ENCODE results near the gene EPB42. TPM values are rescaled to one million over a fixed set of nuclear protein-coding genes. Genes with fewer than 3 reads are reported as not detected.

EPB42 gene
- total RNA-seq, 1 experiment from 2014 or later: 0.10 TPM

- TF ChIP-seq TCF7L2 (IDR thresholded peaks at IDR 0.05; ENCODE audit: low read depth, low read length) (no peak), SIN3A (IDR thresholded peaks at IDR 0.05; ENCODE audit: borderline replicate concordance, insufficient read depth, low read depth, low read length) (no peak), CTCF (IDR thresholded peaks at IDR 0.05) (no peak), REST (IDR thresholded peaks at IDR 0.05; ENCODE audit: insufficient read depth in 1 of 2, low read depth in 2 of 2, low read length in 1 of 2) (no peak), POLR2AphosphoS5 (IDR thresholded peaks at IDR 0.05; ENCODE audit: low read depth, low read length) (no peak)
- ChIA-PET CTCF (no interaction called here), POLR2A (no interaction called here)
- Histone ChIP-seq H3K27ac (ENCODE audit: low read length) (no peak overlapping the region), H3K27me3 (ENCODE audit: control insufficient read depth, insufficient read depth, low read length) (peaks cover 2% of the 10 kb centered on the region; the same call in 1 of the 2 replicates), H3K4me1 (ENCODE audit: control insufficient read depth, insufficient read depth, low read length) (no peaks in the 10 kb centered on the region), H3K9me3 (ENCODE audit: control insufficient read depth, insufficient read depth, low read depth, low read length) (no peaks in the 10 kb centered on the region), H3K36me3 (ENCODE audit: control insufficient read depth, insufficient read depth, low read length) (no peaks in the 10 kb centered on the region), H3K4me3 (ENCODE audit: low read depth in 2 of 2, low read length in 2 of 2) (no peak overlapping the region)
- no peak for DNase-seq (ENCODE audit: low read depth, low spot score)
- in situ Hi-C loops (cut with HindIII; ENCODE audit: low pct_unique_long_range_greater_than_20kb, low sequenced_read_pairs) (no loop called here), intact Hi-C loops (cut with micrococcal nuclease; ENCODE audit: unreplicated experiment) (no loop called here)
- no peak for ATAC-seq
- no TSS peak for BruUV-seq (replicated peaks)
Observed at GRCh38 chr15:43251185-43251870, 30.5 kb upstream of the EPB42 start.

GRCh38 chr15:43250785-43251184, 30.0 kb upstream of the EPB42 start:
- peaks cover 5% of the 10 kb centered on the region; the same call in 1 of the 2 replicates for H3K27me3 ChIP-seq (ENCODE audit: control insufficient read depth, insufficient read depth, low read length)
- no TSS peak for BruUV-seq (replicated peaks)
- DNase-seq (ENCODE audit: low read depth, low spot score) (no peak), ATAC-seq (no peak)
- H3K36me3 ChIP-seq (ENCODE audit: control insufficient read depth, insufficient read depth, low read length): no peaks in the 10 kb centered on the region
- no peak overlapping the region for H3K27ac ChIP-seq (ENCODE audit: low read length)
- H3K4me1 ChIP-seq (ENCODE audit: control insufficient read depth, insufficient read depth, low read length): no peaks in the 10 kb centered on the region
- no peaks in the 10 kb centered on the region for H3K9me3 ChIP-seq (ENCODE audit: control insufficient read depth, insufficient read depth, low read depth, low read length)
- no peak overlapping the region for H3K4me3 ChIP-seq (ENCODE audit: low read depth in 2 of 2, low read length in 2 of 2)
- TF ChIP-seq SIN3A (IDR thresholded peaks at IDR 0.05; ENCODE audit: borderline replicate concordance, insufficient read depth, low read depth, low read length) (no peak), CTCF (IDR thresholded peaks at IDR 0.05) (no peak), REST (IDR thresholded peaks at IDR 0.05; ENCODE audit: insufficient read depth in 1 of 2, low read depth in 2 of 2, low read length in 1 of 2) (no peak), POLR2AphosphoS5 (IDR thresholded peaks at IDR 0.05; ENCODE audit: low read depth, low read length) (no peak), TCF7L2 (IDR thresholded peaks at IDR 0.05; ENCODE audit: low read depth, low read length) (no peak)
- ChIA-PET POLR2A (no interaction called here), CTCF (no interaction called here)
- intact Hi-C loops (cut with micrococcal nuclease; ENCODE audit: unreplicated experiment): no loop called here
- in situ Hi-C loops (cut with HindIII; ENCODE audit: low pct_unique_long_range_greater_than_20kb, low sequenced_read_pairs): no loop called here
